Activated CD8-positive, alpha-beta memory T cell treated with anti-CD3 and anti-CD28 coated beads for 24 hours (primary cell): ENCODE results near the gene VWDE.
"Not testable (repeated sequence)": the region's sequence is repeated elsewhere in the genome, so short reads cannot be mapped to it uniquely, and the experiment has no call there.

ENCODE experiments used
- DNase-seq: peaks from one replicate; pipeline ENCODE4 v3.0.0-alpha.2; 2020

VWDE gene

GRCh38 chr7:12403287-12404181 lies at the start of gene VWDE:
VWDE (minus strand) TSS chr7:12403865; CDS start chr7:12403716, 149 bp downstream.
- DNase-seq = peak; percentile 67

- DNase-seq = not testable (repeated sequence)
Observed at GRCh38 chr7:12453136-12453535, 49.5 kb upstream of the VWDE start.

GRCh38 chr7:12450615-12451014 lies 47.0 kb upstream of the VWDE start:
- DNase-seq = no peak

- no peak for DNase-seq
Observed at GRCh38 chr7:12444785-12445184, 41.1 kb upstream of the VWDE start.

DNA sequence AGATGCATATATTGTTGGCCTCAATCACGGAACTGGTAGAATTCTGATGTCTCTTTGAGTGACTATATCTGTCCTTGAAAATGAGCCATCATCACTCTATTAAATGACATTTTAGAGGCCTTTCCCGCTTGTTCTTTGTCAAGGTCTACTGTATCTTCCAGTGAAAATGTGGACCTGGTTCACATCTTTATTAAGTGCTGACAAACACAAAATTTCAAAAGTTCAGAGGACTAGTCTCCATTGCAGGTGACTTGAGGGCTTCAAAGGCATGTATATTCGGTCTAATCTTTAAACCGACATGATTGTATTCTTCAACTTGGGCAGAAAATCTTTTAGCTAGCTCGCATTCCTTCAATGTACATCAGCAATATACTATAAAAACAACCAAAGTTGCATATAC lies 36.6 kb upstream of the VWDE start:
- DNase-seq = no peak

DNA sequence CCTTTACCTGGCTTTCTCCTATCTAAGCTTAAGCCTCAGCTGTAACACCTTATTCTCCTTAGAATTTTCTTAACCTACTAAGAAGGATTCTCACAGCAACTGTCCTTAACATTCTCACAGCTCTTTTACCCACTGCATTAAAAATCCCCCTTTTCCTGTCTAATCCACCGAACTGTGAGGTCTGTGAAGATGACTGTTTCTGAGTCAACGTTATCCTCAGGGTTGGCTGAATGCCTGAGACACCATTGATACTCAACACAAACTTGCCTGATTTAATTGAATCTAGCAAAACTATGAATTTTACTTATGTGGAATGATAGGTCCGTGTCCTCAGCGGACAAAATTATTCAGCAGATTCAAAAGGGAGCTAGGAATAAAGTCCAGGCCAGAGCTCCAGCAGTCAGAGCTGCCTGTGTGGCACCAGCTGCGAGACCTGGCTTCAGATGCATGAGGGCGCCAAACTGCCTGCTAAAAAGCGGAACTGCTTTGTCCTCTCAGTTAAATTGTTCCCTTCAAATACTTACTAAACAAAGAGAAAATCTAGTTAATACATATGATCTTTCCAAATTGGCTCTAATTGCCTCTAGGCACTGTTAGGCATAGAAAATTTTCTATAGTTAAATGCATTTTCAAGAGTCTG lies 33.4 kb upstream of the VWDE start:
- DNase-seq = no peak

DNA sequence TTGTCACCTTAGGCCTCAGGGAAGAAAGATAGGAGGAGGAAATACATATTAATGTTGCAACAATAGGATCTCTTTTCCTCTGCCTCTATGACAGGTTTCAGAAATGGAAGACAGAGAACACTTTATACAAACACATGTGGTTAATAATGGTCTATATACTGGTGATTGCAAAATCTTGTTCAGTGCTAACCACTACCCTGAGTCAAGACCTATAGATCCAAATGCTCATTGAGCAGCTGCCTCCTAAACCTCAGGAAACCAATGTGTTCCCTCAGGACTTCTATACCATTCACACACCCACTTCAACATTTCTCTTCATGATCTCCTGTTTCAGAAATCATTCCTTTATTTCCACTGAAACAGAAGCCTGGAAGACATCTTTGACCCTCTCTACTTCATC lies 32.5 kb upstream of the VWDE start:
- no peak for DNase-seq

DNA sequence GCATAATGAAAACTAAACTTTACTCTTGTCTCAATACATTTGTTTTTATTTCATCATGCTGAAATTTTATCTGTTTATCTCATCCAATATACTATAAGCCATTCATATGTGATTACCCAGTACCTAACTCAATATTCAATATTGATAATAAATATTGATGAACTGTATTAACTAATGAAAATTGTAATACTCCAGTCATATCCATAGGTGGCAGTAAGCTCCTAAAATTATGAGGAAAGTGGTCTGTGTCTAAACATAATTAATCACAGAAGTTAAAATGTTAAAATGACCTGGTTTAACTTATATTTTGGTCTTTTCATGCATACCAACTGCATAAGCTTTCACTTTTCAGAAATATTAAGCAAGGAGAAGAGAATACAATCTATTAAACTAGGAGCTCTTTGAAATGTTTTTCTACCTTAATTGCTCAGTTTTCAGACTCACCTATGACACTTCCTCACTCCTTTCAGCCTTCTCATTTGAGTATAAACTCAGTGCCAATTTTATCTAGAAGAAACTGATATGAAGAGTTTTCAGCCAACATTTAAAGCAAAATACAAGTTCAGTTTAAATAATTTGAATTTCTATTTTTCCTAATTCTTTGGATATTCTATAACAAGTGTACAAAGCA lies 30.5 kb upstream of the VWDE start:
- no peak for DNase-seq

DNA sequence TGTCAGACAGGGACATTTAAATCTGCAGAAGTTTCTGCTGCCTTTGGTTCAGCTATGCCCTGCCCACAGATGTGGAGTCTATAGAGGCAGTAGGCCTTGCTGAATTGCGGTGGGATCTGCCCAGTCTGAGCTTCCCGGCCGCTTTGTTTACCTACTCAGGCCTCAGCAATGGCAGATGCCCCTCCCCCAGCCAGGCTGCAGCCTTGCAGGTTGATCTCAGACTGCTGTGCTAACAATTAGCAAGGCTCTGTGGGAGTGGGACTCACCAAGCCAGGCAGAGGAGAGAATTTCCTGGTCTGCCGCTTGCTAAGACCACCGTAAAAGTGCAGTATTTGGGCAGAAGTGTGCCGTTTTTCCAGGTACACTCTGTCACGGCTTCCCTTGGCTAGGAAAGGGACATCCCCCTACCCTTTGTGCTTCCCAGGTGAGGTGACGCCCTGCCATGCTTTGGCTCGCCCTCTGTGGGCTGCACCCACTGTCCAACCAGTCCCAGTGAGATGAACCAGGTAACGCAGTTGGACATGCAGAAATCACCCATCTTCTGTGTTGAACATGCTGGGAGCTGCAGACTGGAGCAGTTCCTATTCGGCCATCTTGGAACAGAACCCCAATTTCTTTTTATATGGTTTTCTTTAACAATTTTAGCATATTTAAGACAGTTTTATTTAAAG lies 28.4 kb upstream of the VWDE start:
- no peak for DNase-seq

DNA sequence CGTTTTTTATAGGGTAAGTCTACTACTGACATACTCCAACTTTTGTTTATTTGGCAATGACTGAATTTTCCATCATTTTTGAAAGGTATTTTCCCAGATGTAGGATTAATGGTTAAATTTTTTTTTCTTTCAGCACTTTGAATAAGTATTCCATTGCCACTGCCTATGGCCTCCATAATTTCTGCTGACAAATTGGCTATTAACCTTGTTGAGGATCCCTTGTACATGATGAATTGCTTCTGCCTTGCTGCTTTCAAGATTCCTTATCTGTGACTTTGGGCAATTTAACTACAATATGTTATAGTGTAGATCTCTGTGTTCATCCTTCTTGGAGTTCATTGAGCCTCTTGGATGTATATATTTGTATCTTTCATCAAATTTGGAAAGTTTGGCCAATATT lies 21.6 kb upstream of the VWDE start:
- no peak for DNase-seq

DNA sequence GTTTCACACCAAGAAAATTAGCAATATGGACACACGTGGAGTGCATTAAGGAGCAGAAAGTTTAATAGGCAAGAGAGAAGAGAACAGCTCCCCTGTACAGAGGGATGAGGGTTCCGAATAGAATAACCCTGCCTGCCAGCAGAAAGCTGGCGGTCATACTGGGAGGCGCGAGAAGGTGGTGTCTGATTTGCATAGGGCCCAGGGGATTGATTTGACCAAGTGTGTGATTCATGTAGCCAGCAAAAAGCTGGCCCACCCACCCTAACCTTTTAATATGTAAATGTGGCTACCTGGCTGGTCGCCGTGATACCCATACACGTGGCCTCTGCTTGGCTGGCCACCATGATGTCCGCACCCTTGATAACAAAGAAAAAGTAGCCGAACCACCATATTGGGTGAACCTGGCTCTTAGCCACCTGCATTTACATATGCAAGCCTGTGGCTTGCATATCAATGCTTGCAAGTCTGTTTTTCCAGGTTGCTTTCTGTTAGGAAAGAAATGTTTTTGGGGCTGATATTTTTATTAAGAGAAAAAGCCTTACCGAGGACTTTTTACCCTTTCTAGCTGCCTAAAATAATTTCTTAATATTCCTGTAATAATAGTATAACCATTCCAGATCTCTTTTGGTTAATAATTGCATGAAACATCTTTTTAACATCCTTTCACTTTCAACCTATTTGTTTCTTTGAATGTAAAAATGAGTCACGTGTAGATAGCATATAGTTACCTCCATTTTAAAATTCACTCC lies 20.5 kb upstream of the VWDE start:
- DNase-seq = no peak

DNA sequence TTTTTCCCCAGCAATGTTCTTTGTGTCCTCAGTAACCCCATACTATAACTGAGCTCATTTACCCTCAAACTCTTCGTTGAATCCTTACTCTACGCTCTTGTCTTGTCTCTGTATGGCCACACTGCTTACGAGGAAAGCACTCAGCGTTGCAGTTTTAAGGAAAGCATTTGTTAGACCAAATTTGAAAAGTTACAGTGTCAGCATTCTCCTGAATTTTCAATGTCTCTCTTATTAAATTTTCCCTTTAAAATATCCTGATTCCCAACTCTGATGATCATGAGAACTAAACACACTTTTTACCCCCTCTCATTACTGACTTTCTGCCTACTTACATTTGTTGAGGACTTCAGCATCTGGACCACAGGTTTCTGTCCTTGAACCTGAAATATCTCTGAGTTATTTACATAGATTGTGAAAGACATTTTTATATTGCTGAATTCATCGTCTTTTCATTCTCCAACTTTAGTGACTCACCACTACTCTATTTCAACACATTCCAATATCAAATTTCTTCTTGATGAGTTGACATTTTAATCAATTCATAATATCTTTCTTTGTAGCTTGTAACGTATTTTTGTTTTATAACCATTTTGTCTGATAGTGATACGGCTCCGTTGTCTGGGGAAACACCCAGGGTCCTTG lies 19.8 kb upstream of the VWDE start:
- DNase-seq = no peak

GRCh38 chr7:12422554-12423320 lies 19.1 kb upstream of the VWDE start:
- DNase-seq = no peak

- no peak for DNase-seq
Observed at GRCh38 chr7:12418452-12418851, 14.8 kb upstream of the VWDE start.

GRCh38 chr7:12415072-12415471 lies 11.4 kb upstream of the VWDE start:
- DNase-seq = no peak

- no peak for DNase-seq
Observed at GRCh38 chr7:12412407-12412806, 8.7 kb upstream of the VWDE start.

DNA sequence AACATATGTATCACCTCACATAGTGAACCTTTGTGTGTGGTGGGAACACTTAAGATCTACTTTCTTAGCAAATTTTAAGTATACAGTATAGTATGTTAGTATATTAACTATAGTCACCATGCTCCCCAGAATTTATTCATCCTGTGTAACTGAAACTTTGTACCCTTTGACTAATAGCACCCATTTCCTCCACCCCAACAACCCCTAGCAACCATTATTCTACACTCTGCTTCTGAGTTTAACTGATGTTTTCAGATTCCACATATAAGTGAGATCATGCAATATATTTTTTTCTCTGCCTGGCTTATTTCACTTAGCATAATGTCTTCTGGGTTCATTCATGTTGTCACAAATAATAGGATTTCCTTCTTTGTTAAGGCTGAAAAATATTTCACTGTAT lies 6.9 kb upstream of the VWDE start:
- DNase-seq = no peak

GRCh38 chr7:12409097-12409711 lies 5.5 kb upstream of the VWDE start:
- DNase-seq = no peak

- DNase-seq = not testable (repeated sequence)
Observed at GRCh38 chr7:12407652-12408051, 4.0 kb upstream of the VWDE start.

DNA sequence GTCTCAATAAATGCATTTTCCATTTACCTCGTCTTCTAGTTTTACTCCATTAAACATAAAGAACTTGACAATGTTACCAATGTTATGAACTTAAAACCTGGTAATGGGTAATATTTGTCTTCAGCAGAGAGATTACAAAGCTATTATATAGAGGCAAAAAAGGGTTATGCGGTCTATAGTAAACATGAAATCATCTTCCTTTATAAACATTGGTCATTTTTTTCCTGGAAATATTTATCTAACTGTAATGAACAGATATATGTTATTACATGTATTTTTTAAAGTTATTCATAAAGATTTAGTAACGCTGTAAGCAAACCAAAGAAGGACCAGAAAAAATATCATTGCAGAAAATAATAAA lies 1.3 kb downstream of the VWDE start:
- no peak for DNase-seq
